HUES6 (cell line): ENCODE data around the gene PRKG1.

Experiments
- H3K27ac ChIP-seq: 2 replicates; pipeline ENCODE4 v1.7.0; 2013; ENCODE audit warnings: low read depth, mild to moderate bottlenecking, low read length, inconsistent platforms
- H3K27me3 ChIP-seq: 2 replicates; pipeline ENCODE4 v1.6.1; 2013; ENCODE audit warnings: low read length; ENCODE audit not compliant: control insufficient read depth, insufficient read depth
- H3K36me3 ChIP-seq: 2 replicates; pipeline ENCODE4 v1.6.1; 2013; ENCODE audit warnings: low read length; ENCODE audit not compliant: control insufficient read depth, insufficient read depth
- H3K4me1 ChIP-seq: 2 replicates; pipeline ENCODE4 v1.6.1; 2013; ENCODE audit warnings: low read length; ENCODE audit not compliant: control insufficient read depth, insufficient read depth
- H3K4me3 ChIP-seq: 2 replicates; pipeline ENCODE4 v1.5.1; 2013; ENCODE audit warnings: low read depth, low read length
- H3K9ac ChIP-seq: one replicate; pipeline ENCODE4 v1.6.1; 2013; ENCODE audit warnings: mild to moderate bottlenecking, low read length
- H3K9me3 ChIP-seq: 2 replicates; pipeline ENCODE4 v1.6.1; 2013; ENCODE audit warnings: low read depth, low read length; ENCODE audit not compliant: control insufficient read depth, insufficient read depth

PRKG1 gene

GRCh38 chr10:51117053-51117660 is 42.9 kb downstream of the PRKG1 start:
- Histone ChIP-seq H3K27ac (no peak overlapping the region), H3K27me3 (no peaks in the 10 kb centered on the region), H3K9ac (no peak overlapping the region), H3K36me3 (no peaks in the 10 kb centered on the region), H3K4me1 (no peaks in the 10 kb centered on the region), H3K9me3 (no peaks in the 10 kb centered on the region), H3K4me3 (no peak overlapping the region)

- Histone ChIP-seq H3K4me3 (no peak overlapping the region), H3K36me3 (no peaks in the 10 kb centered on the region), H3K27me3 (no peaks in the 10 kb centered on the region), H3K4me1 (no peaks in the 10 kb centered on the region), H3K9ac (no peak overlapping the region), H3K27ac (no peak overlapping the region), H3K9me3 (no peaks in the 10 kb centered on the region)
Measured at GRCh38 chr10:51117794-51118193, 43.5 kb downstream of the PRKG1 start.

GRCh38 chr10:51119441-51119840 is 45.2 kb downstream of the PRKG1 start:
- H3K4me1 ChIP-seq = no peaks in the 10 kb centered on the region
- no peaks in the 10 kb centered on the region for H3K27me3 ChIP-seq
- no peak overlapping the region for H3K27ac ChIP-seq
- H3K9ac ChIP-seq = no peak overlapping the region
- H3K4me3 ChIP-seq = no peak overlapping the region
- no peaks in the 10 kb centered on the region for H3K36me3 ChIP-seq
- no peaks in the 10 kb centered on the region for H3K9me3 ChIP-seq

- no peaks in the 10 kb centered on the region for H3K27me3 ChIP-seq
- no peak overlapping the region for H3K4me3 ChIP-seq
- H3K9me3 ChIP-seq = peaks cover 3% of the 10 kb centered on the region; the same call in 1 of the 2 replicates
- H3K9ac ChIP-seq = no peak overlapping the region
- no peak overlapping the region for H3K27ac ChIP-seq
- H3K36me3 ChIP-seq = no peaks in the 10 kb centered on the region
- H3K4me1 ChIP-seq = no peaks in the 10 kb centered on the region
Measured at GRCh38 chr10:51121861-51122260, 47.6 kb downstream of the PRKG1 start.

- Histone ChIP-seq H3K4me1 (no peaks in the 10 kb centered on the region), H3K27ac (no peak overlapping the region), H3K27me3 (no peaks in the 10 kb centered on the region), H3K36me3 (no peaks in the 10 kb centered on the region), H3K9ac (no peak overlapping the region), H3K4me3 (no peak overlapping the region), H3K9me3 (peaks cover 3% of the 10 kb centered on the region; the same call in 1 of the 2 replicates)
Measured at GRCh38 chr10:51124852-51125251, 50.6 kb downstream of the PRKG1 start.

GRCh38 chr10:51125518-51125917 is 51.2 kb downstream of the PRKG1 start:
- Histone ChIP-seq H3K4me3 (no peak overlapping the region), H3K27me3 (no peaks in the 10 kb centered on the region), H3K36me3 (no peaks in the 10 kb centered on the region), H3K9me3 (peaks cover 3% of the 10 kb centered on the region; the same call in 1 of the 2 replicates), H3K9ac (no peak overlapping the region), H3K27ac (no peak overlapping the region), H3K4me1 (no peaks in the 10 kb centered on the region)

- Histone ChIP-seq H3K4me1 (no peaks in the 10 kb centered on the region), H3K27ac (no peak overlapping the region), H3K9ac (no peak overlapping the region), H3K36me3 (no peaks in the 10 kb centered on the region), H3K27me3 (no peaks in the 10 kb centered on the region), H3K9me3 (peaks cover 3% of the 10 kb centered on the region; the same call in 1 of the 2 replicates), H3K4me3 (no peak overlapping the region)
Measured at GRCh38 chr10:51129946-51130544, 55.8 kb downstream of the PRKG1 start.

- H3K4me1 ChIP-seq = no peaks in the 10 kb centered on the region; the same call in 1 of the 2 replicates
- no peaks in the 10 kb centered on the region for H3K36me3 ChIP-seq
- H3K9ac ChIP-seq = no peak overlapping the region
- H3K9me3 ChIP-seq = no peaks in the 10 kb centered on the region
- H3K4me3 ChIP-seq = no peak overlapping the region
- no peaks in the 10 kb centered on the region for H3K27me3 ChIP-seq
- H3K27ac ChIP-seq = no peak overlapping the region
Measured at GRCh38 chr10:51137756-51138529, 63.7 kb downstream of the PRKG1 start.

- no peak overlapping the region for H3K4me3 ChIP-seq
- H3K4me1 ChIP-seq = no peaks in the 10 kb centered on the region; the same call in 1 of the 2 replicates
- H3K9me3 ChIP-seq = no peaks in the 10 kb centered on the region
- H3K27ac ChIP-seq = no peak overlapping the region
- H3K36me3 ChIP-seq = no peaks in the 10 kb centered on the region
- H3K9ac ChIP-seq = no peak overlapping the region
- no peaks in the 10 kb centered on the region for H3K27me3 ChIP-seq
Measured at GRCh38 chr10:51139176-51139575, 64.9 kb downstream of the PRKG1 start.

GRCh38 chr10:51141010-51141409 is 66.7 kb downstream of the PRKG1 start:
- H3K27ac ChIP-seq = no peak overlapping the region
- H3K9ac ChIP-seq = no peak overlapping the region
- H3K36me3 ChIP-seq = no peaks in the 10 kb centered on the region
- H3K4me3 ChIP-seq = no peak overlapping the region
- no peaks in the 10 kb centered on the region for H3K4me1 ChIP-seq
- no peaks in the 10 kb centered on the region for H3K27me3 ChIP-seq
- no peaks in the 10 kb centered on the region for H3K9me3 ChIP-seq

GRCh38 chr10:51144161-51144781 is 70.0 kb downstream of the PRKG1 start:
- no peak overlapping the region for H3K9ac ChIP-seq
- no peaks in the 10 kb centered on the region for H3K36me3 ChIP-seq
- no peaks in the 10 kb centered on the region for H3K27me3 ChIP-seq
- H3K4me1 ChIP-seq = no peaks in the 10 kb centered on the region
- no peaks in the 10 kb centered on the region for H3K9me3 ChIP-seq
- H3K27ac ChIP-seq = no peak overlapping the region
- no peak overlapping the region for H3K4me3 ChIP-seq
